ENCODE data around the gene MEIS2. TPM values are rescaled to one million over a fixed set of nuclear protein-coding genes. Genes with fewer than 3 reads are reported as not detected.

Gene MEIS2
- total RNA-seq, 1 donor from 2014 or later, result not detected

DNA sequence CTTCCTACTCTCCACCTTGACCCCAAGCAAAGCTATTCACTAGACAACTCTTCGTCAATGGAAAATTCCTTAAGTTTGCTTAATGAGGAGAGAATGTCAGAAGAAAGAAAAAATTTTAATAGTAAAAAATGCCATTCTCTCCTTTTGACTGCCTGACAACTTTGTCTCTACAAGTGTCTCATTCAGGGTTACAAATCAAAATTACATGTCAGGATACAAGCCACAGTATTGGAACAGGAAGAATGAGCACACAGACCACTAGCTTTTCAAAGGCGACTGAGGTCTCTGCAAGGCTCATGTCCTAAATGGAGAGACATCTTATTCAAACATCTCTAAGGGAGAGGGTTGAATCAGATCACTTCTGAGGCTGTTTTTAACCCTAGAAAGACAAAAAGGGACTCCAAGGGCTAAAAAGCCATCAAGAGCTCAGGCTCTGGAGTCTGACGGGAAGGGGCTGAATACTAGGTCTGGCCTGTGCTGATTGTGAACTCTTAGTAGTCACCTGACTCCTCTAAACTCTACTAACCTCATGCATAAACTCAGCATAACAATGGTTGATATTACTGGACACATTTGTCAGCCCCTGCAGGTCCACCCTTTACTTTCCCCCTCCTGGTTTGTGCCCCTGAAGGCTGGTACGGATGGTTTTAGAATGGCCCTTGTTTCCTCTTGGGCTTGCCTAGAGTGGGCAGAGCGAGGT lies 12.8 kb upstream of the MEIS2 start:
- intact Hi-C loops (cut with micrococcal nuclease), result no loop called here

DNA sequence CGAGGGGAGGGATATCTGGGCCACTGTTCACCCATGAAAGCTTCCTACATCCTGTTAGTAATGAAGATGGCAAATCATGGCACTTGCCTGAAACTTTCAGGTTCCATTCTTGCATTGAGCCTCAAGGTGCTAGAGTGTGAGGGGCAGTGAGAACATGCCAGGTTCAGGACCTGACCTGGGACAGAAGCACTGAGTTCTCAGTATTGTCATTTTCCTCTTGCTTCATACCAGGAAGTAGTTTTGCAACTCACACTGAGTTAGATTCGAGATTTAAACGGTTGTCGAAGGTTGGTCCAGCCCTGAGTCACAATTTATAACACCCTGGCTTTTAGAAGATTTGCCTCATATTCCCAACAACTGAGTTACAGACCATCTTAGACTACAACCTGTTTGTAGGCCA lies 11.8 kb upstream of the MEIS2 start:
- intact Hi-C loops (cut with micrococcal nuclease), result no loop called here

DNA sequence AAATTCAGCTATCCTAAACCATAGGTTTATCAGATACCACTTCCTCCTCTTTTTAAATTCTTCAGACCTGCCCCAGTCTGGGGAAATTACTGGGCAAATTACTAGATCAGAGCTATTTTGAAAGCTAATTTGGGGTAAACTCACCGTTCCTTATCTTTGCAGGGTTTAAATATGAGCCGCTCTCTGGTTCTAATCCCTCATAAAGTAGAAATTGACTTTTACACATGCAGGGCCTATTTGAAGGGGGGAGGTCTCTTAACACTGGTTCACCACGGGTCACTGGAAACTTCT lies 11.0 kb upstream of the MEIS2 start:
- intact Hi-C loops (cut with micrococcal nuclease), result no loop called here

DNA sequence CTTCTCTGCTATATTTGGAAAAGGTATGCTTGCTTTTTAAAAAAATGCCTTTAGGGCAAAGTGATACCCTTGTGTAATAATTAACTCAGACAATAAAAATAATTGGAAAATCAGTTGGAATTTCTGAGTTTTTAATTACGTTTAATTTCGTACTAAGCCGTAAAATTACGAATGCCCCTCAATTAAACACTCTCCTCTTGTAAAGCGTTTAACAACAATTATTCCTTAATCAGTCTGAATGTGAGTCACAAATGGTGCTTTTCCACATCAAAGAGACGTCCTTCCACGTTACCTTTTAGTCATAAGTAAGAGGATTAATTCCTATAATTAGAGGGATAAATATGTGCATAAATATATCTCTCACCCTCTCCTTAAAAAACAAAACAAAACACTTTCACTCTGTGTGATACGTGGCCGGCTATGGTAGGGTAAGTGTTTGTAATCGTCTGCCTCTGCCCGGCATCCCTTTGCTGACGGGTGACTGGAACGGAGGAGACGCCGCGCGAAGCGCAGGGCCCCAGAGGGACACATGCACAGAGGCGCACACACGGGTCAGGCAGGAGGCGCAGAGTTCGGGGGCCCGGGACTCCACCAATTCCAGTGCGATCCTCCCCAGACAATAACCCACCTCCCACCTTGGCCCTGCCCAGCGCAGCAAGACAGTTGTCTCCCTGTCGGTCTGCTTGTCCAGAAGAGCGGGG lies 9.7 kb upstream of the MEIS2 start:
- intact Hi-C loops (cut with micrococcal nuclease), result no loop called here

DNA sequence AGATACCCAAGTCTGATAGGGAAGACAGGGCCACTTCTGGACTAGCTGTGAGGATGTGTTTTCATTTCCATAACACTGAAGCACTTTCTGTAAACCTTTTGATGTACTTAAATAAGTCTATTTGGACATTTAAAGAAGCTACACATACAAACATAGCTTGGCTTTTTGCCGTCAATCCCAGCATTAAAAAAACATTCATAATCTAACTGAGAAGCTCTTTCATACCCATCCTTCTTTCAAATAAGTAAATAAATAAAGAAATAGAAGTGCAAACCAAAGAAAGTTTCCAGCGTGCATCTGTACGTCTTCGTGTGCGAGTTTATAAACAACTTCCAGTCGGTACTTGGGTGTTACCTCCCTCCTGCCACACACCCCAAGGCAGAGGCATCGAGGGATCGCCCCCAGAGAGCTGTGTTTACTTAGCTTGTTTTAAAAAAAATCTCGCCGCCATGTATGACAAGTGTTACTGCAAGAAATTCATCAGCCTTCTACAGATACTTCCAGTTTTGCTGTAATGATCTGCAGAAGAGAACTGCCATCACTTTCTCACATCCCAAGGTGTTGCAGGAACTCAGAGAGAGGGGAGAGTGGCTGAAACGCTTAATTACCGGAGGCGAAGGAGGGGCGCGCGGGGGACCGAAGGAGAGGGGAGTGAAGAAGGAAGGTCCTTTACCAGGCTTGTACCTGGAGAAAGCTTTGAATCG lies 9.0 kb upstream of the MEIS2 start:
- intact Hi-C loops (cut with micrococcal nuclease), result no loop called here

DNA sequence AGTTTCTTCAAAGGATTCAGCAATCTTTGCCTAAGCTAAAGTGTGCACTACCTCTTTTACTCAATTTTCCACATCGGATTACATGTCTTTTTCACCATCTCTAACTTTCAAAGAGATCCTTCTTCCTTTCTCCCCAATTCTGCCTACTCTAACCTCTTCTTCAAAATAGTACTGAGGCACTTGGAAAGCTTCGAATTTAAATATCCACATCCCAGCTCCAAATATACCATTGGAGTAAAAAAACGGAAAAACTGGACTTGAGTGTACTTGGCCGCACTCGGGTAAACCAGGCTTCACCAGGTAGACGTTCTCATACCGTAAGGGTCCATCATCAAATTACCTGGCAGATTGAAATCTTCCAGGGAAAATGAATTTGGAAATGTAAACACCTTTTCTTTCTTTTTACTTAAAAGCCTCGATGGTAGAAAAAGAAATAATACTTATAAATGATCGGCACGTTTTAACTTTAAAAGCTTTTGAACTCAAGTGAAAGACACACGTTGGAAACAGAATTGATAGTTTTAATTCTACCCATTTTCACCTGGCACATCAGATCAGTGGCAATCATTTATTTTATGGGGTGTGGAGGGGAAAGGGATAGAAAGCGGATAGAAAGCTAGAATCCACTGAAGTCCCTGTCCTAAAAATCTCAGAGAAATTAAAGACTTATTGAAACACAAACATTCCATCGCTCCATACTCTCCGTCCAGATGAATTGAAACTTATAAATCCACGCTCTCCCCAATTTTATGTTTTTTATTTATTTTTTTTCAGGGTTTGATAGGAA lies 8.2 kb upstream of the MEIS2 start:
- intact Hi-C loops (cut with micrococcal nuclease), result no loop called here

DNA sequence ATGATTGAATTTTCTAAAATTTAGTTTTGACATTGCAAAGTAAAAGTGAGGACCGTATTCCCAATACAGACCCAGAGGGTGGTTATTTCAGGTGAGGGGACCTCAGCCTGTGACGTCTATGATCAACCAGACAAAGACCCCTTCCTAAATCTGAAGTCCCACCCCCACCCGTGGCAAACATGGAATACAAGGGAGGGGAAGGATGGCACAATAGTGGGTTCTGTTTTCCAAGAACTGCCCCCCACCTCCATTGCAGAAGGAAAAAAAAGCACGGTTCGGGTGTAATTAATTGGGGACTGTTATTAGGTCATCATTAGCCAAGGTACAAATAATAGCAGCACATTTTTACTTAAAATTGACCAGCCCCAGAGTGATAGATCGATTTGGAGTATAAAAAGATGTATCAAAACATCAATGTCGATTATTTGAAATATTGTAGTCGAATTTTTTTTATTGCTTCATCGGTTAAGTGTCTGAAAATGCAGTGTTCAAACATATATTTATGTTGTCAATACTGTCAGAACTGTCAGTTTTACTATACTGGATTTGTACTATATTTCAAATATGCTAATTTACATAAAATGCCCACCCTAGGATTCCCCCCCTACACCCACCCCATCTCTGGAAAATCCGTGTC lies 7.5 kb upstream of the MEIS2 start:
- intact Hi-C loops (cut with micrococcal nuclease), result no loop called here

DNA sequence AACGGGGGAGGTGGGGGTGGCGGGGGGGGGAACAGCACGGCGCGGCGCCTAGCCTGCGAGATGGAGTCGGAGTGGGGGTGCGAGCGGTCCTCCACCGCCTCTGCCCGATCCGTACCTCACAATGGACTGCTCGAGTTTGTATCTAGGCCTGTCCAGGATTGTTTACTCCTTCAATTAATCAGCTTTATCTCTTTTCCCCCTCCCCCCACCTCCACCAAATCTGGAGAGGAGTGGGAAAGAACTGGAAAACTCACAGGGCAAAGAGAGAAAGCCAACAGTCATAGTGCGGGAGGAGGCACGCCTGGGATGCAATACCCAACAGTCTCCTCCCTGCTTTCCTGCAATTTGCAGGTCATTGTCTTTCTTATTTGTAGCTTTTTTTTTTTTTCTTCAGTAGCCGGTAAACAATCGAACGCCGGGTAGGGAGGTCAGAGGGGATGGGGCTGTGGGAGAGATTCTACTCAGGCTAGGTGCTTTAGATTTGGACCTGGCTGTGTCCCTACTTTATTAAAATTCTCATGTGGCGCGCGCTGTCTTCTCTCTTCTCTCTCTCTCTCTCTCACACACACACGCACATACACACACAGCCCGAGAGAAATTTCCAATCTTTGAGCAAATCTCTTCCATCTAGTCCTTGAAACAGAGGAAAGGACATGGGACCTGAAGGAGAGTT lies 6.9 kb upstream of the MEIS2 start:
- intact Hi-C loops (cut with micrococcal nuclease), result no loop called here

DNA sequence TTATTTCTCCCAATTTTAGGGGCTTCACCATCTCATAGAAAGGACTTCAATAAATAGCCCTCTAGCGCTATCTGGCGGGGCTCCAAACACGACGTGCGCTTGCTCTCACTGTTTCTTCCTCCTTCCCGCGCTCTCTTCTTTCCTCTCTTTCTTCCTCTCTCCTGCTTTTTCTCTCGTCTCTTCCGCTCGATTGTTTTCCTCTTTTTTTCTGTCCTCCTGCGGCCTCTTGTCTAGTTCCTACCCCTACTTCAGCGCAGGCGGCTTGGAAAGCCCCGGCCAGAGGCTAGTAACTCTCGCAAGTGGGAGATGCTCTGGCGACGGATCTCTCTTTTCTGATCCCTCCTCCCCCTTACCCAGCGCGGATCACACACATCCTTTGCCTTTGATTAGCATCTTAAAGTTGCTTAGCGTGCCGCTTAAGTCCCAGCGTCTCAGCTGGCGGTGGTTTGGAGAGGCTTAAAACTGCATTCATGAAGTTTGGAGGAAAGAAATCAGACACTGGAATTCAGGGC lies 6.2 kb upstream of the MEIS2 start:
- intact Hi-C loops (cut with micrococcal nuclease), result no loop called here

DNA sequence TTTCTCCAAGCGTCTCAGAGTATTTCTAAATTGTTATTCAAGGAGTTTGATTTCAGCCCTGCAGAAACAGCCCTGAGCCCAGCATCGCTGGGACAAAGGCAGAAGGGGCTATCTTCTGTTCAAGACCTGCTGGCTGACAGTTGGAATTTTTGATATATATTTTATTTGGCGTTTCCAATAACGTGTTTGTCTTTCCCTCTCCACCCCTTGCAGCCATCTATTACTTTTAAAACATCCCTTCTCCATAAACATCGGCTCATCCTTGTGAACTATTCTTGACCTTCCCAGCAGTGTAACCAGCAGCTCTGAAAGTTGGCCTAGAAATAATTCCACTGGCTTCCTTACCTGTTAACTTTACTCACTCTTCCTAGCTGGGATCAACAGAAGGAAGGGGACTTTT lies 5.5 kb upstream of the MEIS2 start:
- intact Hi-C loops (cut with micrococcal nuclease), result no loop called here

DNA sequence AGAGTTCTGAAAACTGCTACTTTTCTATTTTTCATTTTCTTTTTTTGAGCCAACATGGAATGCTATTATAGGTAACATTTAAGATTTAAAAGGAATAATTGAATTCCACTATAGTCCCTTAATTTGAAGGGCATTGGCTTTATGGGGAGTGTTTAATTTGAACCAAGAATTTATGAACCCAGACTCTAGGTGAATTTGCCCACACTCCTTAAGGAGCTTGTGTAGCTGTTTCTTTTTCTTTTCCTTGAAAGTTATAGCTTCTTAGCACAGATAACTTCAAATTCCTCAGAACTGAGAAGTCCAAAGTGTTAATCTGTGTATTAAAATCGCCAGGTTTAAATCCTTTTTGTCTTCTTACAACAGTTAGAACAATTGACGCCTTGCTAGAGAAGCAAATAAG lies 4.7 kb upstream of the MEIS2 start:
- intact Hi-C loops (cut with micrococcal nuclease), result no loop called here

DNA sequence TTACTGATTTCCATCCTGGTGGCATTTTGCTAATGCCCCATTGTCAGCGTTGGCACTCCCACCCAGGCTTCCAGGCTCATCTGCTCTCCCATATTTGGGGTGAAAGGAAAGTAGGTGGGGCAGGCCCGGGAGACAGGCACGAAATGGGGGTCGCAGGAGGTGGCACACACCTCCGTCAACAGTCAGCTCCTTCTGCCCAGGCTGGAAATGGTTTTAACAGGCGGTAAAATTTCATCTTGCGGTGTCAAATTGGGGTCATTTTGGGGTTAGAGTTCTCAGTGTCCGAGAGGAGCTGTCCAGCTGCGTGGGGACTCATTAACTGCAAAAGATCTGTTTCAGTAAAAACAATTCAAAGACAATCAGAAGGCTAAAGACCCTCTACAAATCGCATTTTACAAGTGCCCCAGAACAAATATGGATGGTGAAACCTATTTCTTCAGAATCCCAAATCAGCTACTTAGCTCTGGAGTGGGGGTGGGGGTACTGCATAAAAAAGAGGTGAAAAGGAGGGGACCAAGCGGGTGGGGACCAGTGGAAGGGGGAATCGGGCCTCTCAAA lies 4.2 kb upstream of the MEIS2 start:
- intact Hi-C loops (cut with micrococcal nuclease), result loop anchor here (5.0 kb wide), 1 partner anchor 527 kb away; the partner anchor contains the start of gene CDIN1

DNA sequence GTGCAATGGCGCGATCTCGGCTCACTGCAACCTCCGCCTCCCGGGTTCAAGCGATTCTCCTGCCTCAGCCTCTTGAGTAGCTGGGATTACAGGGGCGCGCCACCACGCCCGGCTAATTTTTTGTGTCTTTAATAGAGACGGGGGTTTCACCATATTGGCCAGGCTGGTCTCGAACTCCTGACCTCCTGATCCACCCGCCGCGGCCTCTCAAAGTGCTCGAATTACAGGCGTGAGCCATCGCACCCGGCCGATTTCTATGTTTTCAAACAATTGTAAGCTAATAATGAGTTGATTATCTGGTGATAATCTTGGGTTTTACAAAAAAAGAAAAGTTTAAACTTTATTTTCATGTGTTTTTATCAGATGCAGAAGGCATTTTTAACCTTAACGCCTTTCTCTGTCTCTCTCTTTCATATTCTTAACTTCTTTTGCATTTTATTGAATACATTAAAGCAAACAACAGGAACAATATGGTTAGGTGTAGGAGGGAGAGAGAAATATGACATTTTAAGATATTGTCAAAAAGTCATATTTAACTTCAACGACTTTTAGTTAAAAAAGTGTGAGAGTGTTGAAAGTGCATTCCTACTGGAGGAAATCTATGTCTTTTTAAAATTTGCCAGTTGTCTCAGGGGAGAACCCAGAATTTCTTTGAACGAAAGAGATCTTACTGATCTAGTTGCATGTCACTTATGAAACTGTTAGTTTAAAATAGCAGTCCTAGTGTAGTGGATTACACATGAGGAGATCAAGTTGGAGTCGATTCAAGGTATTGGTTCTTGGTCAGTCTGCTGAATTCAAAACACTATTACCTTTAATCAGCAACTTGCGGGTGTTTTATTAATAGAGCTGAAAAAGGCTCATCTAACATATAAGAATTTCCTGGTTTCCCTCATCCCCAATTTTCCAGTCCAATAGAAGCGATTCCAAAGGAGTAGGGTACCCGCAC lies 3.4 kb upstream of the MEIS2 start:
- intact Hi-C loops (cut with micrococcal nuclease), result loop anchor here (5.0 kb wide), 1 partner anchor 526 kb away; the partner anchor contains the start of gene CDIN1

DNA sequence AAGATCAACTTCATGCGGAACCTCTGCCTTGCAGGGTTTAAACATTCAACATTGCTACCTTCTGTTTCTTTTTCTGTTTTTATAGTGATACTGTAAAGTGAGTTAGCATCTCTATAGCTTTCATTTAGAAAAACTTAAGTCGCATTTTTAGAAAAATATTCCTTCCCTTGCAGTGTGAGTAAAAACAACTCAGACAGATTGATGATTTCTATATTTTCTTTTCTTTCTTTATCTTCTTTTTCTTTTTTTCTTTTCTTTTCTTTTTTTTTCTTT lies 2.8 kb upstream of the MEIS2 start:
- intact Hi-C loops (cut with micrococcal nuclease), result loop anchor here (5.0 kb wide), 1 partner anchor 526 kb away; the partner anchor contains the start of gene CDIN1

DNA sequence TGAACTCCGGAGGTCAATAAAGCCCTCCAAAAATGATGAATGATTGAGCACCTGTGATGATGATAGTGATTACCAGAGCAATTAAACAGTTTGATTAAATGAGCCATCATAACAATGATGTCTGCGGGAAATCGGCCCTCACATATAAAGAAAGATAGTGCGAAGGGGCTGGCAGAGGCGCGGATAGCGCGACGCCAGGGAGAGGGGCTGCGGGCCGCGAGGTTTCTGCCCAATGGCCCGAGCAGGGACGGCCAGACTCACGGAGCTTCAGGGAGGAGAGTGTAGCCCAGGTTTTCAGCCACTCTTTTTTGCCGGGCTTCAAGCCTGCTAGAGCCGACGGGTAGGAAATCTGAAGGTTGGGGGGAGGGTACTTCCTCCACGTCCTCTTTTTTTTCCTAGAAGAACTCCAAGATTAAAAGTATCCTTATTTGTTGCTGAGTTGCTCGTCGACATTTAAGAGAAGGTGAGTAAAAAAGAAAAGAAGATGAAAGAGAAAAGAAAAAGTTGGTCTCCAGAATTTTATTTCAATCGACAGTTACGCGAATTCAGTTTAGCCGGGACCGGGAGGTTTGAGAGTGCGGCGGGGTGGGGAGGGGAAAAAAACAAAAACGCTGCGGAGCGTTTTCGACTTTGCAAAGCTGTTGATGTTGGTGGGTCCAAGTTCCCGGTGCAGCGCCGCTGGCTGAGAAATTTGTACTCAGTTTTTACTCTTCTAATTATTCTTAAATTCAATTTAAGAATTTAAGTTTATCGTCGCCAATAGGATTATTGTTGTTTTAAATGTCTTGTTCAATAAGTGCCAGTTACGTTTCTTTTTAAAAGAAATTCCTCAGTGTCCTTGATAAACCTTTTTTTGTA lies 2.2 kb upstream of the MEIS2 start:
- intact Hi-C loops (cut with micrococcal nuclease), result loop anchor here (5.0 kb wide), 1 partner anchor 525 kb away; the partner anchor contains the start of gene CDIN1

DNA sequence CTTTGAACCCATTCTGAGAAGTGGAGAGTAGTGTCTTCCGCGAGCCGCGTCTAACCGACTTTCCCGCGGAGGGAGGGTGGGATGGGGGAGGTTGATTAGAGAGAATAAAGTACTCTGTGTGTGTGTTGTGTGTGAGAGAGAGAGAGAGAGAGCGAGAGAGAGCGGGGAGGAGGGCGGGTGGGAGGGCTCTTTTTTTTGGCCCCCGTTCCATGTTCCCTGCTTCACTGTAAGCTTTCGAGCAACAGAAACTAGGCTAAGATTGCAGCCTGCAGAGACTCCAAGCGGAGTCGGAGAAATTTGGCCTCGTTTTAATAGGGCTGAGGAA lies 1.6 kb upstream of the MEIS2 start:
- intact Hi-C loops (cut with micrococcal nuclease), result loop anchor here (2.0 to 5.0 kb wide), 2 partner anchors 219 to 525 kb away; partner anchors contain the start of gene CDIN1

DNA sequence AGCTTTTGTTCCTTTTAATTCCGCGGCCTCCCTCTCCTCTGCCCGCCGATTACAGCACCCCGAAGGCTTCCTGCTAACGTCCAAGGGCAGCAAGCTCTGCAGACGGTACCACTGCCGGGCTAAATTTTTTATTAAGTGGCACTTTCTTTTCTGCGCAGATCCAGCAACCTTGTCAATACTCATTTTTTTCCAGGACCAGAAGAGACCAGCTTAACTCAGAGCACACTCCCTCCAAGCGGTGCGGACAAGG lies 542 bp upstream of the MEIS2 start:
- intact Hi-C loops (cut with micrococcal nuclease), result loop anchor here (2.0 to 5.0 kb wide), 2 partner anchors 218 to 524 kb away; partner anchors contain the start of gene CDIN1

DNA sequence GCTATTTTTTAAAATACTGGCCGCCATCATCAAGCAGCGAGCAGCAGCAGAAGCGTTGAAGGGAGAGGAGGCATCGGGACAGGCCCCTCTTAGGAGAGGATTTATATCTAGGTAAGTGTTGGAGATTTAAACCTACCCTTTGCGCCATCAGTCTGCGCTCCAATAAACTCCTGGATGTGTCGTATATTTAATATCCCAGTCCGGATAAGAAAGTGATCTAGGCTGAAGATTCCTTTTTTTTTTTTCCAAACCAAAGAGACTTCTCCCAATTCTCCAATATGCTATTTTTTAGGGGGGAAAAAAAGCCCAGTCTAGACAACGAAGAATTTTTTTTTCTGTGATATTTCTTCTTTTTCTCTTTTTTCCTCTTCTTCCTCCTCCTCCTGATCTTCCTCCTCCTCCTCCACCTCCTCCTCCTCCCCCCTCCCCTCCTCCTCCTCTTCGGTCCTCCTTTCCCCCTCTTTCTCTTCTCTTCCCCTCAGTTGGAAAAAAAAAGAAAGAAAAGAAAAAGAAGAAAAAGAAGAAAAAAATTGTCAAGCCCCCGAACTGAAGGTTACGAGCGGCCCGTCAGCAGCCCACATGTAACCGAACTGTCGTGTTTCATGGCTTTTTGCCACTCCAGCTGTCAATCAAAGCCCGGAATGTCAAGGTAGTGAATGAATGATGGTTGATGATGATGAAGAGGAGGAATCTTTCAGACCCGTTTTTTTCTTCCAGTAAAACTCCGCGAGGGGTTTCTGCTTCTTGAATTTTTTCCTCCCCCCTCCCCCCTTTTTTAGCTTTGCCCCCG lies 835 bp downstream of the MEIS2 start:
- intact Hi-C loops (cut with micrococcal nuclease), result loop anchor here (2.0 to 5.0 kb wide), 2 partner anchors 217 to 522 kb away; partner anchors contain the start of gene CDIN1

Data from T-helper 2 cell treated with Interferon-gamma antibody and Interleukin-4, amounts not matched to agents 100 ng/mL and 5 ng/mL, for 36 hours (primary cell).